HCT116 (cell line): ENCODE data around the gene HIP1R. TPM values are rescaled to one million over a fixed set of nuclear protein-coding genes. Genes with fewer than 3 reads are reported as not detected.

ENCODE experiments used
- ATAC-seq: fragments of 200-7000 bp; cut with Tn5 transposase; 2 replicates; pipeline ENCODE4 v1.9.1; 2020; ENCODE audit warnings: mild to moderate bottlenecking, moderate library complexity
- BruUV-seq: library from RNA; stranded (reverse); fragments of 400-500 nt; replicated peaks from 2 replicates; lab custom pipeline; 2021; lab: Mats Ljungman, UMichigan
- CTCF ChIA-PET: fragments of 300-600 bp; sonication (Branson Sonifier 250); formaldehyde crosslinking; loops from one replicate; lab custom pipeline; 2021; ENCODE audit warnings: antibody characterized with exemption; lab: Charles Lee
- POLR2A ChIA-PET: fragments of 300-600, 350-600 bp; sonication (Branson Sonifier 250); formaldehyde crosslinking; loops from one replicate; lab custom pipeline; 2021; ENCODE audit warnings: antibody characterized with exemption; lab: Charles Lee
- RAD21 ChIA-PET, 2 experiments: fragments of 300-600 bp; sonication (Branson Sonifier 250); formaldehyde crosslinking; loops; one replicate each; lab custom pipeline; 2023; ENCODE audit warnings: low total read pairs in 2 of 2; ENCODE audit not compliant: uncharacterized antibody in 2 of 2, unreplicated experiment in 2 of 2, low non-redundant PET in 1 of 2; lab: Charles Lee
- DNase-seq: peaks from one replicate; pipeline ENCODE4 v3.0.0-alpha.2; 2010; ENCODE audit warnings: low read depth, low spot score
- H2AFZ ChIP-seq: fragments of 200-600 bp; shearing (Covaris generic), sonication (generic); 2 replicates; pipeline ENCODE4 v1.6.1; 2017; ENCODE audit warnings: low read depth, mixed run types, mixed read lengths, antibody characterized with exemption, low read length; ENCODE audit not compliant: poor library complexity, severe bottlenecking
- H3K27ac ChIP-seq: 2 replicates; pipeline ENCODE4 v1.5.1; 2012; ENCODE audit warnings: low read depth, low read length
- H3K27me3 ChIP-seq: fragments of 200-600 bp; sonication (generic); 2 replicates; pipeline ENCODE4 v1.6.1; 2016; ENCODE audit warnings: mixed run types, low read length, mixed read lengths; ENCODE audit not compliant: insufficient read depth
- H3K36me3 ChIP-seq, 2 experiments: fragments of 200-500 bp in 1 of 2; fragments of 200-600 bp in 1 of 2; sonication (Bioruptor generic) in 1 of 2; sonication (generic) in 1 of 2; 2 replicates each; pipeline versions ENCODE4 v1.5.1 to v1.6.1; 2014 to 2016; ENCODE audit warnings: low read length in 2 of 2, inconsistent platforms in 1 of 2, mixed read lengths in 1 of 2, mixed run types in 1 of 2; ENCODE audit not compliant: insufficient read depth in 2 of 2, control insufficient read depth in 1 of 2
- H3K4me1 ChIP-seq, 2 experiments: fragments of 200-600 bp in 1 of 2; sonication (generic) in 1 of 2; 2 replicates each; pipeline versions ENCODE4 v1.5.1 to v1.6.1; 2012 to 2017; ENCODE audit warnings: low read length in 2 of 2, inconsistent platforms in 1 of 2, mild to moderate bottlenecking in 1 of 2, mixed read lengths in 1 of 2, mixed run types in 1 of 2, moderate library complexity in 1 of 2; ENCODE audit not compliant: insufficient read depth in 2 of 2, control insufficient read depth in 1 of 2
- H3K4me2 ChIP-seq: fragments of 200-600 bp; sonication (generic); 2 replicates; pipeline ENCODE4 v1.6.1; 2017; ENCODE audit warnings: mixed run types, low read length, mixed read lengths
- H3K4me3 ChIP-seq, 2 experiments: fragments of 200-600 bp in 1 of 2; sonication (generic) in 1 of 2; replicated peaks in 1 of 2; 2 replicates each; pipeline ENCODE4 v1.5.1; 2011 to 2016; ENCODE audit warnings: low read length in 2 of 2, control low read depth in 1 of 2, low read depth in 1 of 2, mild to moderate bottlenecking in 1 of 2, mixed read lengths in 1 of 2, mixed run types in 1 of 2
- H3K79me2 ChIP-seq: fragments of 200-600 bp; sonication (generic); 2 replicates; pipeline ENCODE4 v1.6.1; 2017; ENCODE audit warnings: mild to moderate bottlenecking, mixed run types, low read length, moderate library complexity, mixed read lengths; ENCODE audit not compliant: insufficient read depth
- H3K9ac ChIP-seq: fragments of 200-600 bp; sonication (generic); 2 replicates; pipeline ENCODE4 v1.6.1; 2016; ENCODE audit warnings: low read length, mixed read lengths
- H3K9me2 ChIP-seq: fragments of 200-600 bp; sonication (generic), shearing (Covaris generic); 2 replicates; pipeline ENCODE4 v1.6.1; 2017; ENCODE audit warnings: mixed run types, mild to moderate bottlenecking, moderate library complexity; ENCODE audit not compliant: insufficient read depth
- H3K9me3 ChIP-seq, 2 experiments: fragments of 200-500 bp in 1 of 2; fragments of 200-600 bp in 1 of 2; sonication (Bioruptor generic) in 1 of 2; sonication (generic) in 1 of 2; 2 replicates each; pipeline ENCODE4 v1.6.1; 2014 to 2017; ENCODE audit warnings: low read length in 2 of 2, mixed read lengths in 2 of 2, inconsistent platforms in 1 of 2, low read depth in 1 of 2, mild to moderate bottlenecking in 1 of 2, mixed run types in 1 of 2, moderate library complexity in 1 of 2; ENCODE audit not compliant: control insufficient read depth in 1 of 2, insufficient read depth in 1 of 2
- H4K20me1 ChIP-seq: fragments of 200-600 bp; sonication (generic), shearing (Covaris generic); 2 replicates; pipeline ENCODE4 v1.6.1; 2017; ENCODE audit warnings: mixed run types, mild to moderate bottlenecking, moderate library complexity; ENCODE audit not compliant: insufficient read depth
- EGR1 ChIP-seq: IDR thresholded peaks from 2 replicates; pipeline ENCODE4 v1.6.1; 2012; ENCODE audit warnings: low read depth
- ELF1 ChIP-seq: IDR thresholded peaks from 2 replicates; pipeline ENCODE4 v1.6.1; 2012; ENCODE audit warnings: low read depth, borderline replicate concordance
- EZH2 ChIP-seq: fragments of 200-600 bp; sonication (generic); IDR thresholded peaks from 2 replicates; pipeline ENCODE4 v1.6.1; 2017; ENCODE audit warnings: antibody characterized with exemption, mixed run types
- EZH2phosphoT487 ChIP-seq: fragments of 200-600 bp; IDR thresholded peaks from 2 replicates; pipeline ENCODE4 v1.6.1; 2018; ENCODE audit warnings: antibody characterized with exemption, borderline replicate concordance
- FOSL1 ChIP-seq: IDR thresholded peaks from 2 replicates; pipeline ENCODE4 v1.6.1; 2012; ENCODE audit warnings: low read depth
- JUND ChIP-seq: IDR thresholded peaks from 2 replicates; pipeline ENCODE4 v1.6.1; 2012
- RAD21 ChIP-seq: IDR thresholded peaks from 2 replicates; pipeline ENCODE4 v1.6.1; 2012; ENCODE audit warnings: low read depth, mild to moderate bottlenecking
- SP1 ChIP-seq: IDR thresholded peaks from 2 replicates; pipeline ENCODE4 v1.6.1; 2012; ENCODE audit warnings: low read depth
- SRF ChIP-seq: IDR thresholded peaks from 2 replicates; pipeline ENCODE4 v1.6.1; 2012; ENCODE audit warnings: low read depth
- YY1 ChIP-seq: IDR thresholded peaks from 2 replicates; pipeline ENCODE4 v1.6.1; 2011; ENCODE audit warnings: low read length, low read depth, moderate library complexity, mild to moderate bottlenecking; ENCODE audit not compliant: insufficient replicate concordance; ENCODE audit errors: extremely low read depth
- ZFX ChIP-seq: fragments of 450-650 bp; IDR thresholded peaks from 2 replicates; pipeline ENCODE4 v1.6.1; 2017
- ZNF274 ChIP-seq: fragments of 200-500 bp; sonication (Bioruptor generic); IDR thresholded peaks from 2 replicates; pipeline ENCODE4 v1.6.1; 2014; ENCODE audit warnings: mild to moderate bottlenecking, low read depth, low read length, inconsistent platforms
- intact Hi-C: fragments of 100-400 bp; cut with micrococcal nuclease; formaldehyde crosslinking; loops from 2 replicates; pipeline ENCODE4 v1.10.0; 2022
- total RNA-seq: library from RNA; stranded (reverse); gene quantifications from one replicate; pipeline ENCODE4 v1.2.1, GENCODE V29; 2021; ENCODE audit not compliant: unreplicated experiment
- TF ChIP-seq, protein P1 (sequence below): IDR thresholded peaks from 2 replicates; pipeline ENCODE4 v1.6.1; 2012; ENCODE audit warnings: low read depth
- TF ChIP-seq, protein P2 (sequence below): IDR thresholded peaks from 2 replicates; pipeline ENCODE4 v1.6.1; 2012
- TF ChIP-seq, protein P3 (sequence below): IDR thresholded peaks from 2 replicates; pipeline ENCODE4 v1.6.1; 2011; ENCODE audit warnings: mild to moderate bottlenecking, low read length, moderate library complexity; ENCODE audit not compliant: insufficient replicate concordance; ENCODE audit errors: extremely low read depth
- TF ChIP-seq, protein P4 (sequence below): IDR thresholded peaks from 2 replicates; pipeline ENCODE4 v1.6.1; 2012

The HIP1R gene
- total RNA-seq, 1 experiment from 2014 or later, result 57.8 TPM

DNA sequence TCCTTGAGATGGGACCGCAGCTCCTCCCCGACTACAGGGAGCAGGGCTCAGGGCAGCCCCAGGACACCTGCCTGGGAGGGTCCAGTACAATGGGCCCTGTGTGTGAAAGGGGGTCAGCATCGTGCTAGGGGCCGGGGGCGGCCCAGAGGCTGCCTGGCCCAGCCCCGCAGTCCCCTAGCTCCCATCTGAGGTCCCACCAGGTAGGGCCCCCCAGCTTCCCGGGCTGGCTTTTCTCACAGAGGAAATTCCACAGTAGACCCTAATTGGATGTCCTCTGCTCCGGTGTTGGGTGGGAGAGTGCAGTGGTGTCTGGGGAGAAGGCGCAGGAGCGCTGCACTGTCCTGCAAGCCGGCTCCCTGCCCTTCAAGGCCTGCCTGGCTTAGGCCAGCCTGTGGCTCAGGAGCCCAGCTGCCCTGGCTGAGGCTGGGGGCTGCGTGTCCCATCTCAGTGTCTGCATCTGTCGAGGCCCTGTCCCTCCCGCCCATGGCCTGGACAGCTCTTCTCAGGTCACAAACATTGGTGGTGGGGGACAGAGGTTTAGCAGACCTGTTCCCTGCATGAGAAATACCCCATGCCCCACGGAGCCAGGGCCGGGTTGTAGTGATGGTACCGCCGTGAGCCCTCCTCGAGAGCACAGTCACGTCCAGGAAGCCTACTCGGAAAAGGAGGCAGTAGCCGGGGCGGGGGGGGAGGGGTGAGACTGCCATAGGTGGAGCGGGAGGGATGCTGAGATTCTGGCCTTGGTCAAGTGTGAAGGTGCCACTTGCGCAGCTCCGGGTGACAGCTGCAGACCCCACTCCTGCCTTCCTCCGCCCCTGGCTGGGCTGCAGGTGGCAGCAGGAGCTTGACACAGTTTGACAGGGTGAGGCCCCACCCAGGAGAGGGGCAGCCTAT is 11.6 kb downstream of the HIP1R start:
- CTCF ChIA-PET, result no interaction called here
- RAD21 ChIA-PET, result no interaction called here
- no TSS peak for BruUV-seq

More for the DNA sequence above, 11.6 kb downstream of the HIP1R start:
- Histone ChIP-seq H3K36me3 (peaks cover 0 to 3% of the 10 kb centered on the region in 2 experiments; a peak in 1 of 4 replicates), H3K9ac (no peak overlapping the region), H3K9me2 (no peaks in the 10 kb centered on the region), H3K4me2 (no peak overlapping the region), H3K9me3 (no peaks in the 10 kb centered on the region), H3K27ac (no peak overlapping the region), H4K20me1 (no peaks in the 10 kb centered on the region; the same call in 1 of the 2 replicates), H3K79me2 (peaks cover 52% of the 10 kb centered on the region), H3K27me3 (no peaks in the 10 kb centered on the region), H2AFZ (no peak overlapping the region), H3K4me1 (peaks cover 0 to 2% of the 10 kb centered on the region in 2 experiments; a peak in 2 of 4 replicates), H3K4me3 (no peak overlapping the region)
- DNase-seq (no peak), ATAC-seq (no peak)
- no peak for TF ChIP-seq RAD21
- no peak for TF ChIP-seq EZH2
- TF ChIP-seq FOSL1, result no peak
- TF ChIP-seq SP1, result no peak
- TF ChIP-seq YY1, result no peak
- TF ChIP-seq, protein P1, sequence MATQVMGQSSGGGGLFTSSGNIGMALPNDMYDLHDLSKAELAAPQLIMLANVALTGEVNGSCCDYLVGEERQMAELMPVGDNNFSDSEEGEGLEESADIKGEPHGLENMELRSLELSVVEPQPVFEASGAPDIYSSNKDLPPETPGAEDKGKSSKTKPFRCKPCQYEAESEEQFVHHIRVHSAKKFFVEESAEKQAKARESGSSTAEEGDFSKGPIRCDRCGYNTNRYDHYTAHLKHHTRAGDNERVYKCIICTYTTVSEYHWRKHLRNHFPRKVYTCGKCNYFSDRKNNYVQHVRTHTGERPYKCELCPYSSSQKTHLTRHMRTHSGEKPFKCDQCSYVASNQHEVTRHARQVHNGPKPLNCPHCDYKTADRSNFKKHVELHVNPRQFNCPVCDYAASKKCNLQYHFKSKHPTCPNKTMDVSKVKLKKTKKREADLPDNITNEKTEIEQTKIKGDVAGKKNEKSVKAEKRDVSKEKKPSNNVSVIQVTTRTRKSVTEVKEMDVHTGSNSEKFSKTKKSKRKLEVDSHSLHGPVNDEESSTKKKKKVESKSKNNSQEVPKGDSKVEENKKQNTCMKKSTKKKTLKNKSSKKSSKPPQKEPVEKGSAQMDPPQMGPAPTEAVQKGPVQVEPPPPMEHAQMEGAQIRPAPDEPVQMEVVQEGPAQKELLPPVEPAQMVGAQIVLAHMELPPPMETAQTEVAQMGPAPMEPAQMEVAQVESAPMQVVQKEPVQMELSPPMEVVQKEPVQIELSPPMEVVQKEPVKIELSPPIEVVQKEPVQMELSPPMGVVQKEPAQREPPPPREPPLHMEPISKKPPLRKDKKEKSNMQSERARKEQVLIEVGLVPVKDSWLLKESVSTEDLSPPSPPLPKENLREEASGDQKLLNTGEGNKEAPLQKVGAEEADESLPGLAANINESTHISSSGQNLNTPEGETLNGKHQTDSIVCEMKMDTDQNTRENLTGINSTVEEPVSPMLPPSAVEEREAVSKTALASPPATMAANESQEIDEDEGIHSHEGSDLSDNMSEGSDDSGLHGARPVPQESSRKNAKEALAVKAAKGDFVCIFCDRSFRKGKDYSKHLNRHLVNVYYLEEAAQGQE, result no peak
- TF ChIP-seq, protein P2, sequence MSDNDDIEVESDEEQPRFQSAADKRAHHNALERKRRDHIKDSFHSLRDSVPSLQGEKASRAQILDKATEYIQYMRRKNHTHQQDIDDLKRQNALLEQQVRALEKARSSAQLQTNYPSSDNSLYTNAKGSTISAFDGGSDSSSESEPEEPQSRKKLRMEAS, result no peak
- TF ChIP-seq ZNF274, result no peak
- TF ChIP-seq ZFX, result no peak
- TF ChIP-seq, protein P3, sequence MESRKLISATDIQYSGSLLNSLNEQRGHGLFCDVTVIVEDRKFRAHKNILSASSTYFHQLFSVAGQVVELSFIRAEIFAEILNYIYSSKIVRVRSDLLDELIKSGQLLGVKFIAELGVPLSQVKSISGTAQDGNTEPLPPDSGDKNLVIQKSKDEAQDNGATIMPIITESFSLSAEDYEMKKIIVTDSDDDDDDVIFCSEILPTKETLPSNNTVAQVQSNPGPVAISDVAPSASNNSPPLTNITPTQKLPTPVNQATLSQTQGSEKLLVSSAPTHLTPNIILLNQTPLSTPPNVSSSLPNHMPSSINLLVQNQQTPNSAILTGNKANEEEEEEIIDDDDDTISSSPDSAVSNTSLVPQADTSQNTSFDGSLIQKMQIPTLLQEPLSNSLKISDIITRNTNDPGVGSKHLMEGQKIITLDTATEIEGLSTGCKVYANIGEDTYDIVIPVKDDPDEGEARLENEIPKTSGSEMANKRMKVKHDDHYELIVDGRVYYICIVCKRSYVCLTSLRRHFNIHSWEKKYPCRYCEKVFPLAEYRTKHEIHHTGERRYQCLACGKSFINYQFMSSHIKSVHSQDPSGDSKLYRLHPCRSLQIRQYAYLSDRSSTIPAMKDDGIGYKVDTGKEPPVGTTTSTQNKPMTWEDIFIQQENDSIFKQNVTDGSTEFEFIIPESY, result no peak
- TF ChIP-seq, protein P4, sequence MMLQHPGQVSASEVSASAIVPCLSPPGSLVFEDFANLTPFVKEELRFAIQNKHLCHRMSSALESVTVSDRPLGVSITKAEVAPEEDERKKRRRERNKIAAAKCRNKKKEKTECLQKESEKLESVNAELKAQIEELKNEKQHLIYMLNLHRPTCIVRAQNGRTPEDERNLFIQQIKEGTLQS, result no peak
- no peak for TF ChIP-seq ELF1
- TF ChIP-seq SRF, result no peak
- TF ChIP-seq JUND, result no peak
- TF ChIP-seq EGR1, result no peak
- no peak for TF ChIP-seq EZH2phosphoT487
- intact Hi-C loops, result no loop called here
- POLR2A ChIA-PET, result no interaction called here
